ENCODE results near the gene DPYSL5. TPM values are rescaled to one million over a fixed set of nuclear protein-coding genes. Genes with fewer than 3 reads are reported as not detected.

The DPYSL5 gene
- polyA plus RNA-seq, 1 donor from 2014 or later = 111 TPM

DNA sequence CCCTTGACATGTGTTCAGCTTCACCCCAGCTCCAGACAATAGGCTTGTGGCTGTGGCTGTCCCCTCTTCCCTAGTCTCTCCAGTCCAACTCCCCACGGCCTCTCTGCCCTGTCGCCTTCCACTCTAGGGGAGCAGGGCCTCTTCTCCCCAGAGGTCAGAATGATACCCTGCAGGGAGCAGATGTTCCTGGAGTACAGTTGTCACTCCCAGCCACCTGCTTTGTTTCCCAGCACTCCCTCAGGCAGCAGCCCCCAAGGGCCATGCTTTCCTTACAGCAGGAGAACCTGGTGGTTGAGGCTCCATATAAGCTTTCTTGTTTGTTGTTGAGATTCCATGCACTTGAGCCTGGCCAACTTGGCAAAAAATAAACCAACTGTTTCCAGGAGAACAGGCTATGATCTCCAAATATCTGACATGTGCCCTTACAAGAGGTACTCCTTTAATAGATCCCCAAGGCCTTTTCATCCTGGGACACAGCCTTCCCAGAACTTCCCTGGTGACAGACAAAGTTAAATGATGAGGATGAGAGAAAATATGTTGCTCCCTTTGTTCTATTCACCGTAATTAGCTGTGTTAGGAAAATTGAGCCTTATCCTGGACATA, 45.1 kb downstream of the DPYSL5 start:
- Histone ChIP-seq H3K36me3 (ENCODE audit: insufficient read depth, low read length) (no peaks in the 10 kb centered on the region), H3K4me2 (ENCODE audit: low read length) (no peak overlapping the region), H3K27ac (ENCODE audit: low read length) (peak overlapping the region; percentile 47), H3K9me2 (ENCODE audit: insufficient read depth, low read length) (no peaks in the 10 kb centered on the region), H4K20me1 (ENCODE audit: insufficient read depth) (no peaks in the 10 kb centered on the region), H3K4me3 (ENCODE audit: low read length) (no peak overlapping the region), H3K9me3 (ENCODE audit: low read length) (no peaks in the 10 kb centered on the region), H2AFZ (ENCODE audit: low read depth, low read length) (no peak overlapping the region), H3K79me2 (replicated peaks; ENCODE audit: insufficient read depth, low read length) (peaks cover 56% of the 10 kb centered on the region), H3F3A (ENCODE audit: insufficient read depth, low read length, poor library complexity, severe bottlenecking) (no peaks in the 10 kb centered on the region), H3K9ac (ENCODE audit: low read length) (no peak overlapping the region), H3K27me3 (ENCODE audit: insufficient read depth, low read depth, low read length) (no peaks in the 10 kb centered on the region)
- TF ChIP-seq MXI1 (conservative IDR thresholded peaks at IDR 0.05; ENCODE audit: poor library complexity, severe bottlenecking) (no peak), REST (IDR thresholded peaks at IDR 0.05; ENCODE audit: borderline replicate concordance) (no peak), SMC3 (conservative IDR thresholded peaks at IDR 0.05; ENCODE audit: poor library complexity) (no peak), RAD21 (conservative IDR thresholded peaks at IDR 0.05) (no peak), TAF1 (IDR thresholded peaks at IDR 0.05; ENCODE audit: low read depth) (no peak)
- TF ChIP-seq, protein P1, sequence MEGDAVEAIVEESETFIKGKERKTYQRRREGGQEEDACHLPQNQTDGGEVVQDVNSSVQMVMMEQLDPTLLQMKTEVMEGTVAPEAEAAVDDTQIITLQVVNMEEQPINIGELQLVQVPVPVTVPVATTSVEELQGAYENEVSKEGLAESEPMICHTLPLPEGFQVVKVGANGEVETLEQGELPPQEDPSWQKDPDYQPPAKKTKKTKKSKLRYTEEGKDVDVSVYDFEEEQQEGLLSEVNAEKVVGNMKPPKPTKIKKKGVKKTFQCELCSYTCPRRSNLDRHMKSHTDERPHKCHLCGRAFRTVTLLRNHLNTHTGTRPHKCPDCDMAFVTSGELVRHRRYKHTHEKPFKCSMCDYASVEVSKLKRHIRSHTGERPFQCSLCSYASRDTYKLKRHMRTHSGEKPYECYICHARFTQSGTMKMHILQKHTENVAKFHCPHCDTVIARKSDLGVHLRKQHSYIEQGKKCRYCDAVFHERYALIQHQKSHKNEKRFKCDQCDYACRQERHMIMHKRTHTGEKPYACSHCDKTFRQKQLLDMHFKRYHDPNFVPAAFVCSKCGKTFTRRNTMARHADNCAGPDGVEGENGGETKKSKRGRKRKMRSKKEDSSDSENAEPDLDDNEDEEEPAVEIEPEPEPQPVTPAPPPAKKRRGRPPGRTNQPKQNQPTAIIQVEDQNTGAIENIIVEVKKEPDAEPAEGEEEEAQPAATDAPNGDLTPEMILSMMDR (IDR thresholded peaks at IDR 0.05; ENCODE audit: poor library complexity, severe bottlenecking) = no peak

DNA sequence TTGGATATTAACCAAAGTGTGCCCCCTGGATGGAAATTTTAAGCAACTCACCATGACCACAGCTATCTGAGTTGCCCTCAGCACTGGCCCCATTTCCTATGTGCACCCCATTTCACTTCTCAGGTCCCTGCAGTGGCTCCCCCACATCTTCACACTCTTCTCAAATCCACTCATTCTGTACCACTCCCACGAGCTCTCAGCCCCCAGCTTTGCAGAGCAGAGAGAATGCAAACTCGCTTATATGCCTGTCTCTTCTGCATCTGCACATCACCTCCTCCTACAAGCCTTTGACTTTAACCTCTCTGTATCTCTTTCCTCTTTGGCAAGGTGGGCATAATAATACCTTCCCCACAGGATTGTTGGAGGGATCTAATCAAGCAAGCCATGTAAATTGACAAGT, 46.2 kb downstream of the DPYSL5 start:
- Histone ChIP-seq H3F3A (ENCODE audit: insufficient read depth, low read length, poor library complexity, severe bottlenecking) (no peaks in the 10 kb centered on the region), H3K4me3 (ENCODE audit: low read length) (no peak overlapping the region), H3K9me2 (ENCODE audit: insufficient read depth, low read length) (no peaks in the 10 kb centered on the region), H3K27ac (ENCODE audit: low read length) (no peak overlapping the region), H3K36me3 (ENCODE audit: insufficient read depth, low read length) (peaks cover 6% of the 10 kb centered on the region), H3K4me2 (ENCODE audit: low read length) (no peak overlapping the region), H3K9ac (ENCODE audit: low read length) (no peak overlapping the region), H3K9me3 (ENCODE audit: low read length) (no peaks in the 10 kb centered on the region), H3K79me2 (replicated peaks; ENCODE audit: insufficient read depth, low read length) (peaks cover 59% of the 10 kb centered on the region), H2AFZ (ENCODE audit: low read depth, low read length) (no peak overlapping the region), H3K27me3 (ENCODE audit: insufficient read depth, low read depth, low read length) (no peaks in the 10 kb centered on the region), H4K20me1 (ENCODE audit: insufficient read depth) (no peaks in the 10 kb centered on the region)
- TF ChIP-seq TAF1 (IDR thresholded peaks at IDR 0.05; ENCODE audit: low read depth) = no peak

DNA sequence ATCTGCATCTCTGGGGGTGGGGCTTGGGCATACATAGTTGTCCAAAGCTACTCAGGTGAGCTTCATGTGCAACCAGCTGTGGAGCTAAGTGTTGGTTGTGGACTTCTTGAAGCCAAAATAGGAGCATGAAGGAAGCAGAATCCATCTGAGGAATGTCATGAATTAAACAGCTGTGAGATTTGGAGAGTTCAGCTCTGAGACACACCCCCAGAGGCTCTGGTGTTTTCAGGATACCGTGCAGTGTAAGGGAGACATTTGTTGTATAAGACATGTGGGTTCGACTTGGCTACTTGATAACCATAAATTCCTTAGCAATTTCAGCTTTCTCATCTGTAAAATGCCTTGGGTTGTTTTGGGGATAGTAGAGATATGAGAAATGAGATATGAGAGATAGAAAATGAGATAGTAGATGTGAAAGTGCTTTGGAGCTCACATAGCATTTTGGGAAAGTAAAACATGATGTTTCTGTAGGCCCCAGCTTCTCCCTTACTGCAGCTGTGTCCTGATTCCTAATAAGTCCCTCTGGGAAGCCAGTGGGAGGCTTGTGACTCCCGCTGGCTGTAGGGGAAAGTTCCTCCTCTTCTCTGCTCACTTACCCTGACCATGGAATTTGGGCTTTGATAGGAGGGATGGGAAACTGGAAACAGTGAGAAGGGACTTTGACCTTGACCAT, 50.0 kb downstream of the DPYSL5 start:
- Histone ChIP-seq H4K20me1 (ENCODE audit: insufficient read depth) (no peaks in the 10 kb centered on the region), H3K4me2 (ENCODE audit: low read length) (no peak overlapping the region), H3K9me2 (ENCODE audit: insufficient read depth, low read length) (no peaks in the 10 kb centered on the region), H3K27me3 (ENCODE audit: insufficient read depth, low read depth, low read length) (no peaks in the 10 kb centered on the region), H3K36me3 (ENCODE audit: insufficient read depth, low read length) (peaks cover 6% of the 10 kb centered on the region), H3K9ac (ENCODE audit: low read length) (no peak overlapping the region), H3K9me3 (ENCODE audit: low read length) (no peaks in the 10 kb centered on the region), H3K4me3 (ENCODE audit: low read length) (no peak overlapping the region), H3F3A (ENCODE audit: insufficient read depth, low read length, poor library complexity, severe bottlenecking) (no peaks in the 10 kb centered on the region), H3K79me2 (replicated peaks; ENCODE audit: insufficient read depth, low read length) (peaks cover 41% of the 10 kb centered on the region), H3K27ac (ENCODE audit: low read length) (no peak overlapping the region), H2AFZ (ENCODE audit: low read depth, low read length) (no peak overlapping the region)
- TF ChIP-seq EP300 (conservative IDR thresholded peaks at IDR 0.05; ENCODE audit: poor library complexity, severe bottlenecking) (no peak), SMC3 (conservative IDR thresholded peaks at IDR 0.05; ENCODE audit: poor library complexity) (no peak), TAF1 (IDR thresholded peaks at IDR 0.05; ENCODE audit: low read depth) (no peak), RAD21 (conservative IDR thresholded peaks at IDR 0.05) (no peak), MXI1 (conservative IDR thresholded peaks at IDR 0.05; ENCODE audit: poor library complexity, severe bottlenecking) (no peak), REST (IDR thresholded peaks at IDR 0.05; ENCODE audit: borderline replicate concordance) (no peak)

Data from neural cell (in vitro differentiated cells).